Stomach (tissue), 9 donors: Measurements from ENCODE around the gene SESN3. TPM values are rescaled to one million over a fixed set of nuclear protein-coding genes. Genes with fewer than 3 reads are reported as not detected.

Experiments used
- DNase-seq, 2 donors: peaks; one replicate each; pipeline versions ENCODE4 v3.0.0 to v3.0.0-alpha.2; 2013 to 2019
- H3K27ac ChIP-seq, 5 donors: fragments of 200-600 bp in 4 of 5; sonication (generic) in 4 of 5; one replicate each; pipeline ENCODE4 v1.5.1; 2013 to 2019; ENCODE audit warnings: mild to moderate bottlenecking in 1 of 5, moderate library complexity in 1 of 5
- H3K27me3 ChIP-seq, 3 donors: fragments of 200-600 bp; sonication (generic); one replicate each; pipeline ENCODE4 v1.5.1; 2017 to 2019; ENCODE audit warnings: mixed run types in 1 of 3
- H3K36me3 ChIP-seq, 4 donors: fragments of 200-600 bp; sonication (generic); 1 replicate in 3 of 4; 2 replicates in 1 of 4; pipeline ENCODE4 v1.5.1; 2016 to 2019
- H3K4me1 ChIP-seq, 4 donors: fragments of 200-600 bp; sonication (generic); one replicate each; pipeline ENCODE4 v1.5.1; 2016 to 2019
- H3K4me3 ChIP-seq, 4 donors: fragments of 200-600 bp; sonication (generic) in 3 of 4; one replicate each; pipeline ENCODE4 v1.5.1; 2016 to 2019; ENCODE audit warnings: mild to moderate bottlenecking in 1 of 4
- H3K9me3 ChIP-seq, 4 donors: fragments of 200-600 bp; sonication (generic); one replicate each; pipeline ENCODE4 v1.5.1; 2016 to 2019
- CTCF ChIP-seq, 7 experiments: fragments of 450-650 bp in 4 of 7; fragments of 200-600 bp in 3 of 7; sonication (generic) in 3 of 7; IDR thresholded peaks; one replicate each; pipeline ENCODE4 v1.5.1; 2016 to 2019; ENCODE audit warnings: antibody characterized with exemption in 7 of 7, control low read depth in 2 of 7, mild to moderate bottlenecking in 1 of 7
- EP300 ChIP-seq: sonication (generic); formaldehyde crosslinking; IDR thresholded peaks from one replicate; pipeline ENCODE4 v1.6.1; 2017; ENCODE audit warnings: antibody characterized with exemption
- POLR2A ChIP-seq, 4 donors: fragments of 450-650 bp; IDR thresholded peaks; one replicate each; pipeline ENCODE4 v1.6.1; 2016; ENCODE audit warnings: antibody characterized with exemption in 4 of 4, control low read depth in 2 of 4, mild to moderate bottlenecking in 1 of 4, moderate library complexity in 1 of 4
- POLR2AphosphoS5 ChIP-seq, 3 donors: sonication (generic); formaldehyde crosslinking; IDR thresholded peaks; one replicate each; pipeline ENCODE4 v1.6.1; 2016; ENCODE audit warnings: antibody characterized with exemption in 3 of 3
- WGBS, 5 donors: extraction: QIAGEN DNeasy Blood & Tissue Kit in 3 of 5; methylation state at CpG; one replicate each; pipeline versions ENCODE4 v1.1.5 to v1.1.7; 2013 to 2018; 5-methylcytosine and 5-hydroxymethylcytosine counted together
- intact Hi-C: fragments of 100-400 bp; cut with DNase I; formaldehyde crosslinking; loops from one replicate; pipeline ENCODE4 v1.15.1; 2023; ENCODE audit warnings: low total_unique reads
- polyA plus RNA-seq, 3 donors: library from polyadenylated mRNA; stranded (reverse); fragments of 200-250 nt; gene quantifications; one replicate each; pipeline ENCODE4 v1.2.3, GENCODE V29; 2013
- total RNA-seq, 5 donors: library from RNA; depleted of rRNA; stranded (reverse); fragments of >200 nt; gene quantifications; one replicate each; pipeline versions ENCODE4 v1.1.0 to v1.2.3, GENCODE V29; 2014 to 2016
- donor health status: healthy with polysubstance abuse.
- donor health status: Bipolar disorder and iron deficiency.
- donor health status: healthy.

The SESN3 gene
- total and polyA plus RNA-seq, 8 donors, result 2.7 to 43.7 (median 6.0) TPM

GRCh38 chr11:95266751-95267374 is 35.9 kb upstream of the SESN3 start:
- WGBS, 5 donors, result 81 to 88% (median 85%) methylated on average over 6 of the region's 6 CpGs
- H3K36me3 ChIP-seq, result no peaks in the 10 kb centered on the region
- H3K9me3 ChIP-seq, result no peaks in the 10 kb centered on the region
- no peaks in the 10 kb centered on the region for H3K27me3 ChIP-seq
- H3K4me3 ChIP-seq, result no peak overlapping the region
- no peak for DNase-seq
- intact Hi-C loops, result no loop called here
- H3K4me1 ChIP-seq, result no peaks in the 10 kb centered on the region
- no peak overlapping the region for H3K27ac ChIP-seq
- TF ChIP-seq CTCF (IDR thresholded peaks at IDR 0.05) (no peak), POLR2AphosphoS5 (IDR thresholded peaks at IDR 0.05) (no peak), POLR2A (IDR thresholded peaks at IDR 0.05) (no peak), EP300 (no peak)

- Histone ChIP-seq H3K9me3 (no peaks in the 10 kb centered on the region), H3K4me3 (no peak overlapping the region), H3K4me1 (no peaks in the 10 kb centered on the region), H3K27ac (no peak overlapping the region), H3K36me3 (no peaks in the 10 kb centered on the region), H3K27me3 (no peaks in the 10 kb centered on the region)
- no peak for DNase-seq
- TF ChIP-seq CTCF (IDR thresholded peaks at IDR 0.05), result no peak
- TF ChIP-seq EP300, result no peak
- TF ChIP-seq POLR2A (IDR thresholded peaks at IDR 0.05), result no peak
- no peak for TF ChIP-seq POLR2AphosphoS5 (IDR thresholded peaks at IDR 0.05)
- 80 to 91% (median 85%) methylated on average over 8 of the region's 8 CpGs for WGBS, 5 donors
- intact Hi-C loops, result no loop called here
These were observed 33.9 kb upstream of the SESN3 start for GRCh38 chr11:95264881-95265280.

GRCh38 chr11:95262994-95263765 is 32.2 kb upstream of the SESN3 start:
- TF ChIP-seq POLR2A (IDR thresholded peaks at IDR 0.05) (no peak), CTCF (IDR thresholded peaks at IDR 0.05) (no peak), POLR2AphosphoS5 (IDR thresholded peaks at IDR 0.05) (no peak), EP300 (no peak)

GRCh38 chr11:95257456-95257971 is 26.5 kb upstream of the SESN3 start:
- Histone ChIP-seq H3K4me3 (no peak overlapping the region), H3K4me1 (peaks cover 0 to 27% (median 16%) of the 10 kb centered on the region in 4 donors), H3K27me3 (no peaks in the 10 kb centered on the region), H3K36me3 (no peaks in the 10 kb centered on the region), H3K27ac (no peak overlapping the region), H3K9me3 (no peaks in the 10 kb centered on the region)
- WGBS, 5 donors, result 82 to 97% (median 92%) methylated on average over 4 of the region's 4 CpGs
- intact Hi-C loops, result no loop called here
- TF ChIP-seq POLR2A (IDR thresholded peaks at IDR 0.05) (no peak), CTCF (IDR thresholded peaks at IDR 0.05) (no peak), EP300 (no peak), POLR2AphosphoS5 (IDR thresholded peaks at IDR 0.05) (no peak)
- no peak for DNase-seq

More at GRCh38 chr11:95262994-95263765, 32.2 kb upstream of the SESN3 start:
- Histone ChIP-seq H3K9me3 (no peaks in the 10 kb centered on the region), H3K4me3 (no peak overlapping the region), H3K27ac (no peak overlapping the region), H3K4me1 (no peaks in the 10 kb centered on the region), H3K27me3 (no peaks in the 10 kb centered on the region), H3K36me3 (no peaks in the 10 kb centered on the region)
- 66 to 89% (median 79%) methylated on average over 2 of the region's 2 CpGs for WGBS, 5 donors
- no peak for DNase-seq
- intact Hi-C loops, result no loop called here
